Fibroblast of skin of back (primary cell): ENCODE data around the gene PROZ. TPM values are rescaled to one million over a fixed set of nuclear protein-coding genes. Genes with fewer than 3 reads are reported as not detected.
A peak's percentile ranks its signal among the peaks of the same experiment; 100 is the strongest.
"Not testable (repeated sequence)": the region's sequence is repeated elsewhere in the genome, so short reads cannot be mapped to it uniquely, and the experiment has no call there.

ENCODE experiments used
- DNase-seq: peaks from one replicate; pipeline ENCODE4 v3.0.0-alpha.2; 2013
- polyA plus RNA-seq, 2 experiments: library from polyadenylated mRNA; unstranded; fragments of 120-200 nt; gene quantifications; one replicate each; pipeline ENCODE4 v1.2.1, GENCODE V29; 2013; ENCODE audit not compliant: insufficient read length in 2 of 2

PROZ gene, protein sequence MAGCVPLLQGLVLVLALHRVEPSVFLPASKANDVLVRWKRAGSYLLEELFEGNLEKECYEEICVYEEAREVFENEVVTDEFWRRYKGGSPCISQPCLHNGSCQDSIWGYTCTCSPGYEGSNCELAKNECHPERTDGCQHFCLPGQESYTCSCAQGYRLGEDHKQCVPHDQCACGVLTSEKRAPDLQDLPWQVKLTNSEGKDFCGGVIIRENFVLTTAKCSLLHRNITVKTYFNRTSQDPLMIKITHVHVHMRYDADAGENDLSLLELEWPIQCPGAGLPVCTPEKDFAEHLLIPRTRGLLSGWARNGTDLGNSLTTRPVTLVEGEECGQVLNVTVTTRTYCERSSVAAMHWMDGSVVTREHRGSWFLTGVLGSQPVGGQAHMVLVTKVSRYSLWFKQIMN
- polyA plus RNA-seq (2013, experiment 1 of 2; ENCODE audit: insufficient read length), result 0.13 TPM
- polyA plus RNA-seq (2013, experiment 2 of 2; ENCODE audit: insufficient read length), result not detected

DNA sequence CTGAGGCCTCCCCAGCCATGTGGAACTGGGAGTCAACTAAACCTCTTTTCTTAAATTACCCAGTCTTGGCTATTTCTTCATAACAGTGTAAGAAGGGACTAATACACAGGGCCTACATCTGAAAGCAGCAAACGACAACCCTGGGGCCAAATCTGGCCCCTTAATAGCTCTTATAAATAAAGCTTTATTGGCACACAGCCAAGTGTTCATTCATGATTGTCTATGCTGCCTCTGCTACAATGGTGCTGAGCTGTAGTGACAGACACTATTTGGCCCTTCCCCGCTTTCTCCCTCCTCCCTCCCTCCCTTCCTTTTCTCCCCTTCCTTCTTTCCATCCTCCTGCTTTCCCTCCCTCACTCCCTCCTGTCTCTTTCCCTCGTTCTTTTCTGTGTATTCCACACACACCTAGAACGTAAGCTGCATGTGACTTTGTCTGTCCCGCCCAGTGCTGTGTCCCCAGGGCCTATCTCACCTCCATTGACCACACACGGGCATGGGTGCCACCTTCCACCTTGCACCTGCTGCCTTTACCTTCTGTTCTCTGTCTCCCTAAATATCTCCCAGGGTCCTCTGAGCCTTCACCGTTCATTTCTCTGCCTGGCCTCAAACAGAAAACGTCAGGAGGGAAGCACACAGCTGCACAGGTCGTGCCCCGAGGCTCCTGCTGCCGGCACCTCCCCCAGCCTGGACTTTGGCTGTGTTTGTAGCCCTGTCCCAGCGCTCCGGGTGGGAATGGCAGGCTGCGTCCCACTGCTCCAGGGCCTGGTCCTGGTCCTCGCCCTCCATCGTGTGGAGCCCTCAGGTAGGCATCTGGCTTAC, at the start of gene PROZ:
Gene PROZ, plus strand, starts transcription at position 720 of the 819 bp plus-strand sequence. Its CDS starts 13 bp downstream, at position 733.
- DNase-seq, result no peak

GRCh38 chr13:113109151-113110047, 49.0 kb upstream of the PROZ start:
- no peak for DNase-seq

DNA sequence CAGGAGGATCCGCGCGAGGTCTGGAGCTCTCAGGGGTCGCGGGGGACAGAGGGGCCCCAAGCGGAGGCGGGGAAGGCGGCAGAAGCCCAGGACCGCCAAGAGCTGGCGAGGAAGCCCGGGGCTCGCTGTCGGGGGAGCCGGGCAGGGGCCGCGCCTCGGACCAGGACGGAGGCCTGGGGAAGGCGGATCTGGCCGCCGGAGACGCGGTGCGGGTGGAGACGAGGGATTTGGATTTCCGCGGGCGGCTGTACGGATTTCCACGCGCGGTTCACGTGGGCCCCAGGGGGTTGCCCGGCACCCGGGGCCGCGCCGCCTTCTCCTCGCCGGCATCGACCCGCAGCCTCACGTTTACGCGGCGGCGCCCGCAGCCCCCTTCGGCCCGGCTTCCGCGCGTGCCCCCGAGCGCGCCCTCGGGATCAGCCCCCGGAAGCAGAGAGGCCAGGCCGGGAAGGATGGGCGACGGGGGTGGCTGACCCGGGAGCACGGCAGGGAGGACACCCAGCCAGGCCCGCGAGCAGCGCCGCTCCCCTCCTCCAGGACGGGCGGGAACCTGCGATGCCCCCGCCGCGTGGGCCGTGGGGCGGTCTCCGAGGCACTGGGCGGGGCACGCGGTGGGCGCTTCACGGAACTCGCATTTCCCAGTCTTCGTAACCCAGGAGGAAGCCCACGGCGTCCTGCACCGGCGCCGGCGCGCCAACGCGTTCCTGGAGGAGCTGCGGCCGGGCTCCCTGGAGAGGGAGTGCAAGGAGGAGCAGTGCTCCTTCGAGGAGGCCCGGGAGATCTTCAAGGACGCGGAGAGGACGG, 48.2 kb upstream of the PROZ start:
- DNase-seq, result peak; percentile 25

DNA sequence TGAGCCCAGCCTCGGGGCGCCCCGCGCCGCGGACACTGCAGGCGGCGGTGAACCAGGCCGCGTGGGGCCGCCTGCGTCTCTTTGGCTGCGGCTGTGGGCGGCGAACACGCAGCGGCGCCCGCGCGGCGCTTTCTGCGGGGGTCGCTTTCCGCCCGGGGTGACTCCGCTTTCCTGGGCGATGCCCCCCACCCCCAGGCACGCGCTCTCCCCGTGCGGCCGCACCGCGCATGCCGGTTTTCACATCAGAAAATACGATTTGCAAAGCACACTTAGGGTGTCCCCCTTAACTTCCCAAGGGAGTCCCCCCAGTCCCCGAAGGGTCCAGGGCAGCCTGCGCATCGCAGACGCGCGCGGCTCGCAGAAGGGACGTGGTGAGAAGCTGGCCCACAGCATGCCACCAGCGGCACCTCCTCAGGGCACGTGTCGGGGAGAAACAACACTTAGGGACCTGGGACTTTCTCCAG, 47.6 kb upstream of the PROZ start:
- no peak for DNase-seq

- DNase-seq, result not testable (repeated sequence)
Observed at GRCh38 chr13:113111821-113112220, 46.6 kb upstream of the PROZ start.

DNA sequence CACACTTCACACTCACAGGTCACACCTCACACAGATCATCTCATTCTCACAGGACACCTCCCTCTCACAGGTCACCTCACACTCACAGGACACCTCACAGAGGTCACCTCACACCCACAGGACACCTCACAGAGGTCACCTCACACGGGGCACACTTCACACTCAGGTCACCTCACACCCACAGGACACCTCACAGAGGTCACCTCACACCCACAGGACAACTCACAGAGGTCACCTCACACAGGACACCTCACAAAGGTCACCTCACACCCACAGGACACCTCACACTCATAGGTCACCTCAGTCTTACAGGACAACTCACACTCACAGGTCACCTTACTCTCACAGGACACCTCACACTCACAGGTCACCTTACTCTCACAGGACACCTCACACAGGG, 46.0 kb upstream of the PROZ start:
- DNase-seq, result not testable (repeated sequence)

- no peak for DNase-seq
Observed at GRCh38 chr13:113112893-113113845, 45.3 kb upstream of the PROZ start.

DNA sequence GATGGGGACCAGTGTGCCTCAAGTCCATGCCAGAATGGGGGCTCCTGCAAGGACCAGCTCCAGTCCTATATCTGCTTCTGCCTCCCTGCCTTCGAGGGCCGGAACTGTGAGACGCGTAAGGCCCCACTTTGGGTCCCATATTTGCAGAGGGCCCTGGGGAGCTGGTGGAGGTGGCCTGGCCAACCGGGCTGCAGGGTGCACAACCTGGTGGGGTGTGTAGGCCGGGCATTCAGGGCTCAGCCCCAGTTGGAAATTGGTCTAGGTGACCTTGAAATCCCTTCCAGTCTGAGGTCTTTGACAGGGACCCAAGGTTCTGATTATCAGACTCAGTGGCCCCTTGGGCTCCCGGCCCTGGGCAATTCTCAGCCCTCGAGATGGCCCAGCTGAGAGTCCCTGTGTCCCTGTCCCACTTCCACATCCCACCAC, 44.6 kb upstream of the PROZ start:
- no peak for DNase-seq

GRCh38 chr13:113114511-113115362, 43.7 kb upstream of the PROZ start:
- no peak for DNase-seq

GRCh38 chr13:113115363-113116205, 42.9 kb upstream of the PROZ start:
- DNase-seq, result no peak

- no peak for DNase-seq
Observed at GRCh38 chr13:113116206-113116800, 42.1 kb upstream of the PROZ start.

DNA sequence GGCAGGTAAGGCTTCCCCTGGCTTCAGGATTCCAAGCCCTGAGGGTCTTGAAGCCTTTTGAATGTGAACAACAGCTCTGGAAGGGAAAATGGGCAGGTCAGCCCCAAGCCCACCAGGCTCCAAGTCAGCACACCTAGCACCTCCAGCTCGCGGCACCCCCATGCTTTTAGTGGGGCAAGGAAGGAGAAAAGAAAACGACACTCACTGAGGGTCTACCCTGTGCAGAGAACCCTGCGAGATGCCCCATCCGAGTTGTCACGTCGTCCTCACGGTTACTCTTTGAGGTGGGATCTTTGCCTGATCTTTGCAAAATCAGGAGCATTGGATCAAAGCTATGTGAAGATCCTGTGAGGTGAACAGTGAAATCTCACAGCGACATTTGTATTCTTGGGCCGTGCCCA, 41.6 kb upstream of the PROZ start:
- DNase-seq, result no peak

- peak; percentile 30 for DNase-seq
Observed at GRCh38 chr13:113117335-113117872, 41.0 kb upstream of the PROZ start.

GRCh38 chr13:113117911-113118260, 40.6 kb upstream of the PROZ start:
- DNase-seq, result no peak

DNA sequence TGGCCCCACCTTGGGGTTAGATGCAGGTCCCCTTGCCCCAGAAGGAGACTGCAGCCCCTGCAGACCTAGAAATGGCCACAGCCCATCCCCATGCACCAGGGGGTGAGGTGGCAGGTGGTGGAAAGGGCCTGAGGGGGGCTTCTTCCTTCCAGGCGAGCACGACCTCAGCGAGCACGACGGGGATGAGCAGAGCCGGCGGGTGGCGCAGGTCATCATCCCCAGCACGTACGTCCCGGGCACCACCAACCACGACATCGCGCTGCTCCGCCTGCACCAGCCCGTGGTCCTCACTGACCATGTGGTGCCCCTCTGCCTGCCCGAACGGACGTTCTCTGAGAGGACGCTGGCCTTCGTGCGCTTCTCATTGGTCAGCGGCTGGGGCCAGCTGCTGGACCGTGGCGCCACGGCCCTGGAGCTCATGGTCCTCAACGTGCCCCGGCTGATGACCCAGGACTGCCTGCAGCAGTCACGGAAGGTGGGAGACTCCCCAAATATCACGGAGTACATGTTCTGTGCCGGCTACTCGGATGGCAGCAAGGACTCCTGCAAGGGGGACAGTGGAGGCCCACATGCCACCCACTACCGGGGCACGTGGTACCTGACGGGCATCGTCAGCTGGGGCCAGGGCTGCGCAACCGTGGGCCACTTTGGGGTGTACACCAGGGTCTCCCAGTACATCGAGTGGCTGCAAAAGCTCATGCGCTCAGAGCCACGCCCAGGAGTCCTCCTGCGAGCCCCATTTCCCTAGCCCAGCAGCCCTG, 40.0 kb upstream of the PROZ start:
- no peak for DNase-seq

- no peak for DNase-seq
Observed at GRCh38 chr13:113119166-113119821, 39.2 kb upstream of the PROZ start.
